Mucosa of gallbladder (tissue), 1 donor: Measurements from ENCODE around the gene COMMD2. TPM values are rescaled to one million over a fixed set of nuclear protein-coding genes. Genes with fewer than 3 reads are reported as not detected.

ENCODE experiments used
- DNase-seq: peaks from one replicate; pipeline ENCODE4 v3.0.0-alpha.2; 2020; ENCODE audit warnings: low spot score
- total RNA-seq: library from RNA; stranded (reverse); gene quantifications from one replicate; pipeline ENCODE4 v1.2.1, GENCODE V29; 2021
- donor health status: DM: no; HTN: no; CAD: no.

The COMMD2 gene
- total RNA-seq: 27.5 TPM

GRCh38 chr3:149752051-149752787, at the start of gene COMMD2:
COMMD2 (minus strand) TSS chr3:149752489; CDS start chr3:149752444, 45 bp downstream.
- DNase-seq: peak; percentile 76

GRCh38 chr3:149801639-149802038, 49.4 kb upstream of the COMMD2 start:
- no peak for DNase-seq

GRCh38 chr3:149801195-149801594, 48.9 kb upstream of the COMMD2 start:
- no peak for DNase-seq

GRCh38 chr3:149800693-149801092, 48.4 kb upstream of the COMMD2 start:
- DNase-seq: no peak

- DNase-seq: no peak
These were observed 43.7 kb upstream of the COMMD2 start for GRCh38 chr3:149796026-149796425.

GRCh38 chr3:149792452-149793270, 40.4 kb upstream of the COMMD2 start, which contains the start of gene ANKUB1:
ANKUB1 (minus strand) TSS chr3:149792554; CDS start chr3:149792366, 188 bp downstream.
- DNase-seq: no peak

- DNase-seq: no peak
These were observed 38.4 kb upstream of the COMMD2 start for GRCh38 chr3:149790698-149791097.

- DNase-seq: no peak
These were observed 38.0 kb upstream of the COMMD2 start for GRCh38 chr3:149790268-149790667.

GRCh38 chr3:149784064-149784704, 31.9 kb upstream of the COMMD2 start:
- no peak for DNase-seq

GRCh38 chr3:149783576-149783975, 31.3 kb upstream of the COMMD2 start:
- DNase-seq: no peak

- DNase-seq: no peak
These were observed 29.5 kb upstream of the COMMD2 start for GRCh38 chr3:149781741-149782140.

- no peak for DNase-seq
These were observed 28.9 kb upstream of the COMMD2 start for GRCh38 chr3:149781211-149781610.

- DNase-seq: no peak
These were observed 25.3 kb upstream of the COMMD2 start for GRCh38 chr3:149777414-149778214.

- no peak for DNase-seq
These were observed 23.9 kb upstream of the COMMD2 start for GRCh38 chr3:149776170-149776569.

- DNase-seq: no peak
These were observed 20.6 kb upstream of the COMMD2 start for GRCh38 chr3:149772861-149773260.

- DNase-seq: peak; percentile 46
These were observed 19.5 kb upstream of the COMMD2 start for GRCh38 chr3:149771652-149772271.

GRCh38 chr3:149770246-149770645, 18.0 kb upstream of the COMMD2 start:
- no peak for DNase-seq

GRCh38 chr3:149768704-149769103, 16.4 kb upstream of the COMMD2 start:
- DNase-seq: no peak

GRCh38 chr3:149767720-149768119, 15.4 kb upstream of the COMMD2 start:
- no peak for DNase-seq

- no peak for DNase-seq
These were observed 13.6 kb upstream of the COMMD2 start for GRCh38 chr3:149765762-149766334.

- DNase-seq: no peak
These were observed 12.0 kb upstream of the COMMD2 start for GRCh38 chr3:149764302-149764701.
